GM10248 (cell line): Measurements from ENCODE around the gene KDM6B.

Experiments used
- CTCF ChIA-PET: fragments of 300-600 bp; sonication (Branson Sonifier 250); formaldehyde crosslinking; extraction: SDS; loops from one replicate; lab custom pipeline; 2021; ENCODE audit warnings: antibody characterized with exemption; lab: Yijun Ruan, JAX
- POLR2A ChIA-PET: fragments of 350-650 bp; sonication (Branson Sonifier 250); formaldehyde crosslinking; extraction: SDS; loops from one replicate; lab custom pipeline; 2020; ENCODE audit warnings: antibody characterized with exemption; lab: Yijun Ruan, JAX
- DNase-seq: peaks from one replicate; pipeline ENCODE4 v3.0.0; 2012; ENCODE audit errors: extremely low spot score
- TF ChIP-seq, protein P1 (sequence below): IDR thresholded peaks from 2 replicates; pipeline ENCODE4 v1.5.1; 2012; ENCODE audit warnings: mild to moderate bottlenecking, low read depth; ENCODE audit errors: extremely low read depth, missing control alignments, control extremely low read depth

The KDM6B gene

DNA sequence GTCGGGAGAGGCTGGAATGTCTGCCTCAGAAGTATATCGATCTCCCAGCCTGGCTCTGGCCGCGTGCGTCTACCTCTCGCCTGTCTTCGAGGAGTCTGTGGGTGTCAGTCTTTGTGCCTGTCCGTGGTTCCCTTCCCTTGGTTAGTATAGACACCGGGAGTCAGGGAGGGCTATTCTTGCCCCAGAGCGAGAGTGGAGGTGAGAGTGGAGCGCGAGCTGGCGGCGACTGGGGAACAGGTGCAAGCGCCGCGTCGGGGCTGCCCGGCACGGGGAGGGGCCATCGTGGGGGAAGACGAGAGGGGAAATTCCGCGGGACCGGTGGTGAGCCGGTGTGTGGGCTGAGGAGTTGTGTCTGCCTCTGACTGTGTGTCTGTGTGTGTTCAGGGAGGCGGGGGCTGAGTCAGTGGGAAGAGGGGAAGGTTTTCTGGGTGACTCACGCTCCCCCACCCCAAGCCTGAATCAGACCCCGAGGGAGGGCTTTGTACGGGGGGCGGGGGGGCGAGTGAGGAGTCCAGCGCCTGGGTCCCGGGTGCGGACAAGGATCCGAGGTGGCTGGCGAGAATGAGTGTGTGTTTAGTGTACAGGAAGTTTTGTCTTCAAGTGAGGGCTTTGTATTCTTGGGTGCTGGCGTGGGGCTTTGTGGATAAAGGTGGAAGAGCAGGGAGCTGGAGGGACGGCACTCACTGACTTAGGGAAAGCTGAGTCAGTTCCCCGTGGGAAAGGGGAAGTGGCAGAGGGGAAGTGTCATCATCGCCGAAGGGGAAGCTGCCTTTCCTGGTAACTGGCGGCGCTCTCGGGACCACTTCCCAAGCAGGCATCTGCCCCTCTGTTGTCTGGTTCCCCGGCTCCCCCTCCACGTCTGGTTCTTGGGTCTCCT, 8.6 kb downstream of the KDM6B start:
- TF ChIP-seq, protein P1, sequence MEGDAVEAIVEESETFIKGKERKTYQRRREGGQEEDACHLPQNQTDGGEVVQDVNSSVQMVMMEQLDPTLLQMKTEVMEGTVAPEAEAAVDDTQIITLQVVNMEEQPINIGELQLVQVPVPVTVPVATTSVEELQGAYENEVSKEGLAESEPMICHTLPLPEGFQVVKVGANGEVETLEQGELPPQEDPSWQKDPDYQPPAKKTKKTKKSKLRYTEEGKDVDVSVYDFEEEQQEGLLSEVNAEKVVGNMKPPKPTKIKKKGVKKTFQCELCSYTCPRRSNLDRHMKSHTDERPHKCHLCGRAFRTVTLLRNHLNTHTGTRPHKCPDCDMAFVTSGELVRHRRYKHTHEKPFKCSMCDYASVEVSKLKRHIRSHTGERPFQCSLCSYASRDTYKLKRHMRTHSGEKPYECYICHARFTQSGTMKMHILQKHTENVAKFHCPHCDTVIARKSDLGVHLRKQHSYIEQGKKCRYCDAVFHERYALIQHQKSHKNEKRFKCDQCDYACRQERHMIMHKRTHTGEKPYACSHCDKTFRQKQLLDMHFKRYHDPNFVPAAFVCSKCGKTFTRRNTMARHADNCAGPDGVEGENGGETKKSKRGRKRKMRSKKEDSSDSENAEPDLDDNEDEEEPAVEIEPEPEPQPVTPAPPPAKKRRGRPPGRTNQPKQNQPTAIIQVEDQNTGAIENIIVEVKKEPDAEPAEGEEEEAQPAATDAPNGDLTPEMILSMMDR, result no peak
- ChIA-PET CTCF (interaction anchor here (1.2 to 1.8 kb wide), 2 partner anchors 9 to 14 kb away, joined by 3 to 8 read pairs; partner anchors contain the start of gene NAA38), POLR2A (interaction anchor here (1.7 kb wide), 1 partner anchor 15 kb away, joined by 6 read pairs; the partner anchor contains the start of gene NAA38)
- peak; percentile 81 for DNase-seq

DNA sequence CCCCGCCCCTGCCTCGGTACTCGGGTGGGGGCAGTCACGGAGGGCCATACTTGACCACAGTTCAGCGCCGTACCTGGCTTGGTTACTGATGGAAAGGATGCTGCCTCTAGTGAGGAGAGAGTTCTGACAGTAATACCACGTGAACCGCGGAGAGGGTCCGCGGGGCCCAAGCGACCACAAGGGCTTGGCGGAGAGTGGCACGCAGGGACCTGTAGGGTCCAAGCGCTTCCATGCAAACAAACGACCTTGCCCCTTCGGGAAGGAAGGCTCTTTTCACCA, 9.2 kb downstream of the KDM6B start:
- TF ChIP-seq, protein P1, result no peak
- DNase-seq, result no peak
- POLR2A ChIA-PET, result interaction anchor here (1.7 kb wide), 1 partner anchor 14 kb away, joined by 6 read pairs; the partner anchor contains the start of gene NAA38
- CTCF ChIA-PET, result interaction anchor here (1.2 to 1.8 kb wide), 2 partner anchors 10 to 14 kb away, joined by 3 to 8 read pairs; partner anchors contain the start of gene NAA38

DNA sequence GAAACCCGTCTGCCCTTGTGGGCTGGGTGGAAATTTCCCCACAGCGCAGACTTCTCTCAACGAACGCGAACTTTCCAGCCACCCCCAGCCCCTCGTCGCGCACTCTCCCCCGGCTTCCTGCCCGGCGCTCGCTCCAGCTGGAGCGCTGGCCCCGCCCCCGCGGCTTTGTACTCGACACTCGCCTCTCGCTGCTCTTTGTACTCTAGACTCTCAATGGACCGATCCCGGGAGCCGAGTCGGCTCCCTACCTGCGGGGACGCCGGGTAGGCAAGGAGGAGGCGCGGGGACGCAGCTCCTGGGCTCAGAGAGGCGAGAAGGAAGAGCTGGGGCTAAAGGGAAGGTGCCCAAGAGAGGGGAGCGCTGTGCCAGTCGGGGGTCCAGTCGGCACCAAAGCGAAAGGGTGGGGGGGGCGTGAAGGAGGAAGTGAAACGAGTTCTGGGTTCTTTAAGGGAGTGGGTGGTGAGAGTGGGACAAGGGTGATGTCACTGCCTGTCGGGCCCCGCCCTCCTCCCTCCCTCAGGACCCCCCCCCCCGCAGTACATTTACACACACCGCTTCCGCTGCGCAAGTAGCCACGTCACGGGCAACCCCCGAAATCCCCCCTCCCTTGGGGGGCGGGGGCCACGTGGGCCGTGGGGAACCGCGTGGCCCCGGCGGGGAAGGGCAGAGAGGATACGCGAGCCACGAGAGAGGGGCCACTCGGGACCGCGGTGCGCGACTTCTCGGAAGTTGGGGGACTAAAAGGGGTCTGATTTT, 9.7 kb downstream of the KDM6B start:
- POLR2A ChIA-PET, result interaction anchor here (1.7 kb wide), 1 partner anchor 13 kb away, joined by 6 read pairs; the partner anchor contains the start of gene NAA38
- TF ChIP-seq, protein P1, result no peak
- peak; percentile 90 for DNase-seq
- CTCF ChIA-PET, result interaction anchor here (1.2 to 1.8 kb wide), 2 partner anchors 10 to 13 kb away, joined by 3 to 8 read pairs; partner anchors contain the start of gene NAA38

DNA sequence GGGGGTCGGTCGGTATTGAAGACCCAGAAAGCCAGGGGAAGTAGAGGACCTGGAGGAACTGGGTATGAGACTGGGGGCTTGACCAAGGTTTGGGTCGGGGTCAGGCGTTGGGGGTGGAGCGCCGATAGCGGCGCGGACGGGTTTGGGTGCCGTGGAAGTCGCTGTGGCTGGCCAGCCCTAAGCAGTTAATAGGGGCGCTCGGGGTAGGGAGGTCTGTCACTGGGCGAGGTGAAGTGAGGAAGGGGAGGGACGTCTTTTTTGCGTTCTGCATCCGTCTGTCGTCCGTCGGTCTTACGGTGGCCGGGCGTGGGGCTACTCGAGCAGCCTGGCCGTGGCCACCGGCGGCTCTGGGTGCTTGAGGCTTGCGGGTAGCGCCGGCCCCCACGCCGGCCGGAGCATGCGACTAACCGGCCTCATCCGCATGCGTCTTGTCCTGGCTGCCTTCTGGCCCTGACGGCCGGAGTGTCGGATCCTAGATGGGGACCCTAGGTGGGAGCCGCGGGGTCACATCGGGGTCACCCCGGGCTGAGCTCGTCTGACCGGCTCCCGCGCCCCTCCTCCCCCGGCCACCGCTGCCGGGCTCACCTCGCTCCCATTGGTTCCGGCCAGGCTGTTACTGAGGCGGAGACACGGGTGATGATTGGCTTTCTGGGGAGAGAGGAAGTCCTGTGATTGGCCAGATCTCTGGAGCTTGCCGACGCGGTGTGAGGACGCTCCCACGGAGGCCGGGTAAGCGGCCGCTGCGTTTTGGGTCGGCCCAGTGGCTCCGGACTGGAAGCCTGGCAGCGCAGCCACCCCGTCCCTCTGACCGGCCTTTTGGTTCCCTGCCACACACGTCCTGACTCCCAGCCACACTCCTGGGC, 10.5 kb downstream of the KDM6B start:
- CTCF ChIA-PET, result interaction anchor here (0.7 to 2.1 kb wide), 10 partner anchors 9 to 145 kb away, joined by 3 to 19 read pairs (median 5); partner anchors contain the start of genes KDM6B and NAA38

DNA sequence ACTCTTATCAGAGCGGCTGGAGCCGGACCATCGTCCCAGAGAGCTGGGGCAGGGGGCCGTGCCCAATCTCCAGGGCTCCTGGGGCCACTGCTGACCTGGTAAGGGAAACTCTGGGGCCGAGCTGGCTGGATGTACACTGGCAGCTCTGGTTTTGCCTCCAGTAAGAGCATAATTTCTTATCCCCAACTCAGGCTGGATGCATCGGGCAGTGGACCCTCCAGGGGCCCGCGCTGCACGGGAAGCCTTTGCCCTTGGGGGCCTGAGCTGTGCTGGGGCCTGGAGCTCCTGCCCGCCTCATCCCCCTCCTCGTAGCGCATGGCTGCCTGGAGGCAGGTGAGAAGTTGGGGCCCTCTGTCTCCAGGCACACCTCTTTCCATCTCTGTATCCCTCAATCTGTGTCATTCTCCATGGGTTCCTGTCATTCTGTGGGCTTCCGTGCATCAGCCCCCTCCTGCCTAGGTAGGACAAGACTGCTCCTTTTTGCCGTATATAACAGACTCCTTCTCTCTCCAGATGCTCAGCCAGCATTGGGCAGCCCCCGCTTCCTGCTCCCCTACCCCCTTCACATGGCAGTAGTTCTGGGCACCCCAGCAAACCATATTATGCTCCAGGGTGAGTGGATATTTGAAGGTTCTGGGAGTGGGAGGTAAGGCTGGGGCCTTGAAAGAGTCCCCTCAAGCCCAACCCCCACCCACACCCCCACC, 11.5 kb downstream of the KDM6B start:
- TF ChIP-seq, protein P1, result no peak
- DNase-seq, result no peak
- ChIA-PET CTCF (interaction anchor here (0.7 to 2.1 kb wide), 9 partner anchors 10 to 144 kb away, joined by 3 to 19 read pairs (median 5); partner anchors contain the start of genes KDM6B and NAA38), POLR2A (interaction anchor here (0.6 to 1.4 kb wide), 7 partner anchors 12 to 547 kb away, joined by 3 to 14 read pairs (median 3); partner anchors contain the start of genes ATP1B2, NAA38 and RNF227)

More for the DNA sequence above, 10.5 kb downstream of the KDM6B start:
- DNase-seq, result peak; percentile 92
- POLR2A ChIA-PET, result interaction anchor here (0.5 to 1.4 kb wide), 9 partner anchors 13 to 546 kb away, joined by 3 to 14 read pairs (median 3); partner anchors contain the start of genes ATP1B2, NAA38, POLR2A and RNF227
- TF ChIP-seq, protein P1, result no peak
